ENCODE measurements around the gene PRRG1. TPM values are rescaled to one million over a fixed set of nuclear protein-coding genes. Genes with fewer than 3 reads are reported as not detected.
"Not testable (repeated sequence)": the region's sequence is repeated elsewhere in the genome, so short reads cannot be mapped to it uniquely, and the experiment has no call there.

Gene PRRG1
- total RNA-seq, 1 experiment from 2014 or later, result 12.8 TPM

- Histone ChIP-seq H3K9ac (ENCODE audit: low read length) (no peak overlapping the region), H3K4me3 (ENCODE audit: low read length) (no peak overlapping the region), H4K20me1 (ENCODE audit: low read length) (no peaks in the 10 kb centered on the region), H3K4me1 (ENCODE audit: insufficient read depth, low read length) (no peaks in the 10 kb centered on the region), H2AFZ (ENCODE audit: low read length) (no peak overlapping the region), H3K27ac (ENCODE audit: low read length) (no peak overlapping the region), H3K27me3 (ENCODE audit: low read length) (no peaks in the 10 kb centered on the region), H3F3A (ENCODE audit: low read length, unreplicated experiment) (no peaks in the 10 kb centered on the region), H3K9me2 (replicated peaks; ENCODE audit: low read length) (no peaks in the 10 kb centered on the region), H3K9me3 (ENCODE audit: low read length) (no peaks in the 10 kb centered on the region), H3K4me2 (ENCODE audit: low read length) (no peak overlapping the region), H3K36me3 (ENCODE audit: low read depth, low read length) (no peaks in the 10 kb centered on the region), H3K79me2 (ENCODE audit: low read length) (no peaks in the 10 kb centered on the region)
- no peak for DNase-seq
- BruUV-seq (replicated peaks), result no TSS peak
- intact Hi-C loops (cut with micrococcal nuclease), result no loop called here
- no peak for ATAC-seq
- ChIA-PET CTCF (no interaction called here), POLR2A (ENCODE audit: unreplicated experiment) (no interaction called here)
- no peak for TF ChIP-seq EZH2 (IDR thresholded peaks at IDR 0.05; ENCODE audit: low read length, unreplicated experiment)
Observed at GRCh38 chrX:37491686-37492085, 142.5 kb downstream of the PRRG1 start.

GRCh38 chrX:37495760-37496159 is 146.6 kb downstream of the PRRG1 start:
- H3K4me2 ChIP-seq (ENCODE audit: low read length); H3K9ac ChIP-seq (ENCODE audit: low read length); H3K9me2 ChIP-seq (replicated peaks; ENCODE audit: low read length); H3K79me2 ChIP-seq (ENCODE audit: low read length); H3K9me3 ChIP-seq (ENCODE audit: low read length); H3K4me1 ChIP-seq (ENCODE audit: insufficient read depth, low read length); BruUV-seq (replicated peaks); CTCF ChIA-PET; H2AFZ ChIP-seq (ENCODE audit: low read length); H3K27ac ChIP-seq (ENCODE audit: low read length); POLR2A ChIA-PET (ENCODE audit: unreplicated experiment); H3K27me3 ChIP-seq (ENCODE audit: low read length); H3K4me3 ChIP-seq (ENCODE audit: low read length); H3K36me3 ChIP-seq (ENCODE audit: low read depth, low read length); H3F3A ChIP-seq (ENCODE audit: low read length, unreplicated experiment); H4K20me1 ChIP-seq (ENCODE audit: low read length): not testable (repeated sequence)
- intact Hi-C loops (cut with micrococcal nuclease), result loop anchor here (5.0 kb wide), 1 partner anchor 327 kb away; no protein-coding TSS in a partner anchor
- DNase-seq, result peak; percentile 23
- peak; percentile 40; the same call in 1 of the 2 replicates for TF ChIP-seq CTCF (conservative IDR thresholded peaks at IDR 0.05; ENCODE audit: low read depth, low read length)
- ATAC-seq, result peak; percentile 74

- H4K20me1 ChIP-seq (ENCODE audit: low read length); H3K9me2 ChIP-seq (replicated peaks; ENCODE audit: low read length); H2AFZ ChIP-seq (ENCODE audit: low read length); ATAC-seq; BruUV-seq (replicated peaks); H3K36me3 ChIP-seq (ENCODE audit: low read depth, low read length); H3K4me3 ChIP-seq (ENCODE audit: low read length); H3K27me3 ChIP-seq (ENCODE audit: low read length); H3K4me2 ChIP-seq (ENCODE audit: low read length); CTCF ChIA-PET; H3K27ac ChIP-seq (ENCODE audit: low read length); H3K9me3 ChIP-seq (ENCODE audit: low read length); H3K9ac ChIP-seq (ENCODE audit: low read length); DNase-seq; H3F3A ChIP-seq (ENCODE audit: low read length, unreplicated experiment); H3K4me1 ChIP-seq (ENCODE audit: insufficient read depth, low read length); POLR2A ChIA-PET (ENCODE audit: unreplicated experiment); H3K79me2 ChIP-seq (ENCODE audit: low read length): not testable (repeated sequence)
- intact Hi-C loops (cut with micrococcal nuclease), result loop anchor here (5.0 kb wide), 1 partner anchor 325 kb away; no protein-coding TSS in a partner anchor
Observed at GRCh38 chrX:37497126-37497525, 148.0 kb downstream of the PRRG1 start.

- peak; percentile 84 for ATAC-seq
- H3K36me3 ChIP-seq (ENCODE audit: low read depth, low read length); H3K9ac ChIP-seq (ENCODE audit: low read length); H3K27me3 ChIP-seq (ENCODE audit: low read length); H3K9me3 ChIP-seq (ENCODE audit: low read length); H3K27ac ChIP-seq (ENCODE audit: low read length); CTCF ChIA-PET; BruUV-seq (replicated peaks); POLR2A ChIA-PET (ENCODE audit: unreplicated experiment); H2AFZ ChIP-seq (ENCODE audit: low read length); H4K20me1 ChIP-seq (ENCODE audit: low read length); H3K9me2 ChIP-seq (replicated peaks; ENCODE audit: low read length); H3K79me2 ChIP-seq (ENCODE audit: low read length); H3F3A ChIP-seq (ENCODE audit: low read length, unreplicated experiment); H3K4me3 ChIP-seq (ENCODE audit: low read length); H3K4me1 ChIP-seq (ENCODE audit: insufficient read depth, low read length); H3K4me2 ChIP-seq (ENCODE audit: low read length): not testable (repeated sequence)
- DNase-seq, result peak; percentile 48
- intact Hi-C loops (cut with micrococcal nuclease), result loop anchor here (5.0 kb wide), 1 partner anchor 324 kb away; no protein-coding TSS in a partner anchor
Observed at GRCh38 chrX:37498323-37498722, 149.2 kb downstream of the PRRG1 start.

GRCh38 chrX:37499649-37500048 is 150.5 kb downstream of the PRRG1 start:
- H3K9me3 ChIP-seq (ENCODE audit: low read length); H3K27ac ChIP-seq (ENCODE audit: low read length); H3K4me2 ChIP-seq (ENCODE audit: low read length); H3K4me1 ChIP-seq (ENCODE audit: insufficient read depth, low read length); H3F3A ChIP-seq (ENCODE audit: low read length, unreplicated experiment); BruUV-seq (replicated peaks); CTCF ChIA-PET; H3K9me2 ChIP-seq (replicated peaks; ENCODE audit: low read length); H3K36me3 ChIP-seq (ENCODE audit: low read depth, low read length); H3K4me3 ChIP-seq (ENCODE audit: low read length); POLR2A ChIA-PET (ENCODE audit: unreplicated experiment); H3K9ac ChIP-seq (ENCODE audit: low read length); ATAC-seq; DNase-seq; H3K79me2 ChIP-seq (ENCODE audit: low read length); H2AFZ ChIP-seq (ENCODE audit: low read length); H3K27me3 ChIP-seq (ENCODE audit: low read length); H4K20me1 ChIP-seq (ENCODE audit: low read length): not testable (repeated sequence)
- intact Hi-C loops (cut with micrococcal nuclease), result loop anchor here (5.0 kb wide), 1 partner anchor 323 kb away; no protein-coding TSS in a partner anchor

All from PC-3 (cell line).